ENCODE measurements around the gene TMEM248. TPM values are rescaled to one million over a fixed set of nuclear protein-coding genes. Genes with fewer than 3 reads are reported as not detected.

Gene TMEM248
- total RNA-seq, 1 experiment from 2014 or later: 60.4 TPM

DNA sequence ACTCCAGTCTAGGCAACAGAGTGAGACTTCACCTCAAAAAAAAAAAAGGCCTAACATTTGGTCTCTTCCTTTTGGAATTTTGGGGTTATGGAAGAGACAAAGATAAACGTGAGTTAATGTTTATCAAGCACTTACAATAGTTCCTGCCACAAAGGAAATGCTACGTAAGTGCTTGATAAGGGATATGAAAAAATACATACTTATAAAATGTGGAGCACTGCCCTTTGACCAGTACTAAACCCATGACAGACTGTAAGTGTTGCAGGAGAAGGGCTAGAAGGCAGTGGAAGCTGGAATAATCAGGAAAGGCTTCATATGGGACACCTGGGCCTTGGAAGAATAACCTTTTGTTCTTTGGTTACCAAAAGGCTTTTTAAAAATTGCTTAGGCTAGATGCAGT is 25.5 kb downstream of the TMEM248 start (continued):
- TF ChIP-seq, protein P1, sequence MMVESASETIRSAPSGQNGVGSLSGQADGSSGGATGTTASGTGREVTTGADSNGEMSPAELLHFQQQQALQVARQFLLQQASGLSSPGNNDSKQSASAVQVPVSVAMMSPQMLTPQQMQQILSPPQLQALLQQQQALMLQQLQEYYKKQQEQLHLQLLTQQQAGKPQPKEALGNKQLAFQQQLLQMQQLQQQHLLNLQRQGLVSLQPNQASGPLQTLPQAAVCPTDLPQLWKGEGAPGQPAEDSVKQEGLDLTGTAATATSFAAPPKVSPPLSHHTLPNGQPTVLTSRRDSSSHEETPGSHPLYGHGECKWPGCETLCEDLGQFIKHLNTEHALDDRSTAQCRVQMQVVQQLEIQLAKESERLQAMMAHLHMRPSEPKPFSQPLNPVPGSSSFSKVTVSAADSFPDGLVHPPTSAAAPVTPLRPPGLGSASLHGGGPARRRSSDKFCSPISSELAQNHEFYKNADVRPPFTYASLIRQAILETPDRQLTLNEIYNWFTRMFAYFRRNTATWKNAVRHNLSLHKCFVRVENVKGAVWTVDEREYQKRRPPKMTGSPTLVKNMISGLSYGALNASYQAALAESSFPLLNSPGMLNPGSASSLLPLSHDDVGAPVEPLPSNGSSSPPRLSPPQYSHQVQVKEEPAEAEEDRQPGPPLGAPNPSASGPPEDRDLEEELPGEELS (CRISPR knock-in tag; IDR thresholded peaks at IDR 0.05): no peak
- TF ChIP-seq TEAD1 (CRISPR knock-in tag; IDR thresholded peaks at IDR 0.05) (no peak), CREB1 (CRISPR knock-in tag; IDR thresholded peaks at IDR 0.05) (no peak)

DNA sequence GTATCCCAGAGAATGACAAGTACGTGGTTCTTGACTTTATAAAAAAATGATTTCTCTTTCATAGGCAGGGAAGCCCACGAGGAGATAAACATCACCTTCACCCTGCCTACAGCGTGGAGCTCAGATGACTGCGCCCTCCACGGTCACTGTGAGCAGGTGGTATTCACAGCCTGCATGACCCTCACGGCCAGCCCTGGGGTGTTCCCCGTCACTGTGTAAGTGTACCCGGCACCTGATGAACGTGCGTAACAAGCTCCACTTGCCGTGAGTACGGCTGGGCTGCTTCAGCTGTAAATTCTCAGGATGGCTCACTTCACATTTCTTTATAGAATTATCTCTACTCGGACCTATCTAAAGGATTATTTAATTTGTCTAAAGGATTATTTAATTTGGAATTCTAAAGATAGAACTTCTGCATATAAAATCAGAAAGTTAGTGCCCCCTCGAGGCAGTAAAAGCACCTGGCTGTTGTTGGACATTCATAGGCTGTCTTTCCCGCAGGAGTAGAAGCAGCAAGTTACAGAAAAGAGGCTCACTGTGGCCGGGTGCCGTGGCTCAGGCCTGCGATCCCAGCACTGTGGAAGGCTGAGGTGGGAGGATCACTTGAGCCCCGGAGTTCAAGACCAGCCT is 27.6 kb downstream of the TMEM248 start:
- Mint-ChIP-seq H3K9me3 (no peaks in the 10 kb centered on the region), H3K27ac (no peak overlapping the region), H3K36me3 (peaks cover 49% of the 10 kb centered on the region), H3K4me3 (no peak overlapping the region), H3K27me3 (ENCODE audit: low read depth) (no peaks in the 10 kb centered on the region), H3K4me1 (no peaks in the 10 kb centered on the region)
- POLR2A ChIA-PET: interaction anchor here (1.0 kb wide), 1 partner anchor 9 kb away, joined by 3 read pairs; no protein-coding TSS in a partner anchor
- TF ChIP-seq, protein P2, sequence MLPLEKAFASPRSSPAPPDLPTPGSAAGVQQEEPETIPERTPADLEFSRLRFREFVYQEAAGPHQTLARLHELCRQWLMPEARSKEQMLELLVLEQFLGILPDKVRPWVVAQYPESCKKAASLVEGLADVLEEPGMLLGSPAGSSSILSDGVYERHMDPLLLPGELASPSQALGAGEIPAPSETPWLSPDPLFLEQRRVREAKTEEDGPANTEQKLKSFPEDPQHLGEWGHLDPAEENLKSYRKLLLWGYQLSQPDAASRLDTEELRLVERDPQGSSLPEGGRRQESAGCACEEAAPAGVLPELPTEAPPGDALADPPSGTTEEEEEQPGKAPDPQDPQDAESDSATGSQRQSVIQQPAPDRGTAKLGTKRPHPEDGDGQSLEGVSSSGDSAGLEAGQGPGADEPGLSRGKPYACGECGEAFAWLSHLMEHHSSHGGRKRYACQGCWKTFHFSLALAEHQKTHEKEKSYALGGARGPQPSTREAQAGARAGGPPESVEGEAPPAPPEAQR (CRISPR knock-in tag; IDR thresholded peaks at IDR 0.05): no peak
- TF ChIP-seq, protein P3, sequence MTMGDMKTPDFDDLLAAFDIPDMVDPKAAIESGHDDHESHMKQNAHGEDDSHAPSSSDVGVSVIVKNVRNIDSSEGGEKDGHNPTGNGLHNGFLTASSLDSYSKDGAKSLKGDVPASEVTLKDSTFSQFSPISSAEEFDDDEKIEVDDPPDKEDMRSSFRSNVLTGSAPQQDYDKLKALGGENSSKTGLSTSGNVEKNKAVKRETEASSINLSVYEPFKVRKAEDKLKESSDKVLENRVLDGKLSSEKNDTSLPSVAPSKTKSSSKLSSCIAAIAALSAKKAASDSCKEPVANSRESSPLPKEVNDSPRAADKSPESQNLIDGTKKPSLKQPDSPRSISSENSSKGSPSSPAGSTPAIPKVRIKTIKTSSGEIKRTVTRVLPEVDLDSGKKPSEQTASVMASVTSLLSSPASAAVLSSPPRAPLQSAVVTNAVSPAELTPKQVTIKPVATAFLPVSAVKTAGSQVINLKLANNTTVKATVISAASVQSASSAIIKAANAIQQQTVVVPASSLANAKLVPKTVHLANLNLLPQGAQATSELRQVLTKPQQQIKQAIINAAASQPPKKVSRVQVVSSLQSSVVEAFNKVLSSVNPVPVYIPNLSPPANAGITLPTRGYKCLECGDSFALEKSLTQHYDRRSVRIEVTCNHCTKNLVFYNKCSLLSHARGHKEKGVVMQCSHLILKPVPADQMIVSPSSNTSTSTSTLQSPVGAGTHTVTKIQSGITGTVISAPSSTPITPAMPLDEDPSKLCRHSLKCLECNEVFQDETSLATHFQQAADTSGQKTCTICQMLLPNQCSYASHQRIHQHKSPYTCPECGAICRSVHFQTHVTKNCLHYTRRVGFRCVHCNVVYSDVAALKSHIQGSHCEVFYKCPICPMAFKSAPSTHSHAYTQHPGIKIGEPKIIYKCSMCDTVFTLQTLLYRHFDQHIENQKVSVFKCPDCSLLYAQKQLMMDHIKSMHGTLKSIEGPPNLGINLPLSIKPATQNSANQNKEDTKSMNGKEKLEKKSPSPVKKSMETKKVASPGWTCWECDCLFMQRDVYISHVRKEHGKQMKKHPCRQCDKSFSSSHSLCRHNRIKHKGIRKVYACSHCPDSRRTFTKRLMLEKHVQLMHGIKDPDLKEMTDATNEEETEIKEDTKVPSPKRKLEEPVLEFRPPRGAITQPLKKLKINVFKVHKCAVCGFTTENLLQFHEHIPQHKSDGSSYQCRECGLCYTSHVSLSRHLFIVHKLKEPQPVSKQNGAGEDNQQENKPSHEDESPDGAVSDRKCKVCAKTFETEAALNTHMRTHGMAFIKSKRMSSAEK (CRISPR knock-in tag; IDR thresholded peaks at IDR 0.05; ENCODE audit: borderline replicate concordance): no peak
- TF ChIP-seq SP1 (CRISPR knock-in tag; conservative IDR thresholded peaks at IDR 0.05) (no peak), ZNF423 (CRISPR knock-in tag; IDR thresholded peaks at IDR 0.05) (no peak), GRHL2 (CRISPR knock-in tag; IDR thresholded peaks at IDR 0.05; ENCODE audit: insufficient replicate concordance, severe bottlenecking) (no peak), ZNF121 (CRISPR knock-in tag; IDR thresholded peaks at IDR 0.05) (no peak), ZNF263 (CRISPR knock-in tag; IDR thresholded peaks at IDR 0.05; ENCODE audit: low read depth) (no peak)
- TF ChIP-seq, protein P4, sequence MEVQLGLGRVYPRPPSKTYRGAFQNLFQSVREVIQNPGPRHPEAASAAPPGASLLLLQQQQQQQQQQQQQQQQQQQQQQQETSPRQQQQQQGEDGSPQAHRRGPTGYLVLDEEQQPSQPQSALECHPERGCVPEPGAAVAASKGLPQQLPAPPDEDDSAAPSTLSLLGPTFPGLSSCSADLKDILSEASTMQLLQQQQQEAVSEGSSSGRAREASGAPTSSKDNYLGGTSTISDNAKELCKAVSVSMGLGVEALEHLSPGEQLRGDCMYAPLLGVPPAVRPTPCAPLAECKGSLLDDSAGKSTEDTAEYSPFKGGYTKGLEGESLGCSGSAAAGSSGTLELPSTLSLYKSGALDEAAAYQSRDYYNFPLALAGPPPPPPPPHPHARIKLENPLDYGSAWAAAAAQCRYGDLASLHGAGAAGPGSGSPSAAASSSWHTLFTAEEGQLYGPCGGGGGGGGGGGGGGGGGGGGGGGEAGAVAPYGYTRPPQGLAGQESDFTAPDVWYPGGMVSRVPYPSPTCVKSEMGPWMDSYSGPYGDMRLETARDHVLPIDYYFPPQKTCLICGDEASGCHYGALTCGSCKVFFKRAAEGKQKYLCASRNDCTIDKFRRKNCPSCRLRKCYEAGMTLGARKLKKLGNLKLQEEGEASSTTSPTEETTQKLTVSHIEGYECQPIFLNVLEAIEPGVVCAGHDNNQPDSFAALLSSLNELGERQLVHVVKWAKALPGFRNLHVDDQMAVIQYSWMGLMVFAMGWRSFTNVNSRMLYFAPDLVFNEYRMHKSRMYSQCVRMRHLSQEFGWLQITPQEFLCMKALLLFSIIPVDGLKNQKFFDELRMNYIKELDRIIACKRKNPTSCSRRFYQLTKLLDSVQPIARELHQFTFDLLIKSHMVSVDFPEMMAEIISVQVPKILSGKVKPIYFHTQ (CRISPR knock-in tag; IDR thresholded peaks at IDR 0.05): no peak
- TF ChIP-seq, protein P1 (CRISPR knock-in tag; IDR thresholded peaks at IDR 0.05): no peak
- no peak for DNase-seq (ENCODE audit: low spot score)
- CTCF ChIA-PET: no interaction called here
- ATAC-seq: no peak
